ENCODE data around the gene RNF144A.

Gene RNF144A

GRCh38 chr2:7053650-7054265, 136.5 kb downstream of the RNF144A start:
- no peak for DNase-seq

DNA sequence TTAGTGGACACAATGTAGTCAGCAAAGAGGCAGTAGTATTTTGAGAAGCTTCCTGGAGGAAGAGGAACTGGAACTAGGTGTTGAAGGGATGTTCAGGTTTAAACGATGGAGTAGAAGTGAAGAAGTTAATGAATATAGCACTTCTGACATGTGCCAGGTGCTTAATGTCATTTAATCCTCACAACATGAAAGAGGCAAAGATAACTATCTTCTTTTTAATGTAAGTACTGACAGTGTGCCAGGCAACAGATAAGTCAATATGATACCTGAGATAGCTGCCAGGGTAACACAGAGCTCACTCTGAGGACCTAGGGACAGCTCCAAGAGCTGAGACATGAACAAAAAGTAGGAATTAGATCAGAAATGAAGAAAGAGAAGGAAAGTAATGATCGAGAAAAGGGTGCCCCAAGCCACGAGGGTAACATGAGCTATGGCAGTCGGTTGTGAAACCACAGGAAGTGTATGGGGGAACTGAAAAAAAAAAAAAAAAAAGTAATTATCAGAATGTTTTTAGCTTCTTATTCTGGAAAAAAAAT, 140.7 kb downstream of the RNF144A start:
- DNase-seq = no peak

GRCh38 chr2:7060156-7060555, 142.9 kb downstream of the RNF144A start:
- no peak for DNase-seq

DNA sequence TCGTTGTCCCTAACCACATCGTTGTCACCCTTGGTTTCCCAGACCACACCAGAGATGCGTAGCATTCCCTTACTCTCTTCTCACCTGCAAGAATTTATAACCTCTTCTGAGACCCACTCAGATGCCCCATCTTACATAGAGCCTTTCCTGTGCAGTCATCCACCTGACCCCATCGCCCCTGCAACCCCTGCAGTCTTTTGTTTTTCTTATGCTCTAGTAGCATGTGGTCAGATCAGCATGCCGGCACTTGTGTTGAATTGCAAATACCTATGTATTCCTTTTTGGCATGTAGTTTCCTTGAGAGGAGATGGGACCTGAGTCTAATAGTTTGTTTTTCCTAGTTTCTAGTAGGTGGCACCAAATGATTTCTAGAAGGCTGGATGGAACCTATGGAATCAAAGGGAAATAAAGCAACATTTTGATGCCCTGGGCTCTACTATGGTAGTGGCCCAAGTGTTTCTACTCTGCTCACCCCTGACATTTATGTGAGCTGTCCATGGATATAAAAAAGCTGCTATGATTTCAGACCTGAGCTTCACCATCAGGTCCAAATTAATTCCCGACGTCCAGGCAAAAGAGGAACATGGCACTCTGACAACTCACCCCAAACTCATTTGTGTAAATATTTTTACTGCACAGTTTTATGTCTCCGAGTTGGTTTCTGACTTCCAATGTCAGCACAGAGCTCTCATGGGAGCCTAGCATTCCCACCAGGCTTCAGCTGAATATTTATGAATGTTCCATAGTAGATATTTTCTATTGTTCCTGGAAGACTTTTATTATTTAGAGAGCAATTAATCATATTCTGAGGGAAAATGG, 143.6 kb downstream of the RNF144A start:
- DNase-seq = no peak

GRCh38 chr2:7061450-7061789, 144.2 kb downstream of the RNF144A start:
- no peak for DNase-seq

GRCh38 chr2:7061921-7062320, 144.7 kb downstream of the RNF144A start:
- no peak for DNase-seq

GRCh38 chr2:7063789-7064188, 146.6 kb downstream of the RNF144A start:
- no peak for DNase-seq

- DNase-seq = no peak
Observed at GRCh38 chr2:7068457-7068856, 151.2 kb downstream of the RNF144A start.

GRCh38 chr2:7070483-7070882, 153.3 kb downstream of the RNF144A start:
- no peak for DNase-seq

- DNase-seq = no peak
Observed at GRCh38 chr2:7071154-7071553, 153.9 kb downstream of the RNF144A start.

- peak; percentile 45 for DNase-seq
Observed at GRCh38 chr2:7071916-7072556, 154.8 kb downstream of the RNF144A start.

GRCh38 chr2:7073901-7074300, 156.7 kb downstream of the RNF144A start:
- no peak for DNase-seq

DNA sequence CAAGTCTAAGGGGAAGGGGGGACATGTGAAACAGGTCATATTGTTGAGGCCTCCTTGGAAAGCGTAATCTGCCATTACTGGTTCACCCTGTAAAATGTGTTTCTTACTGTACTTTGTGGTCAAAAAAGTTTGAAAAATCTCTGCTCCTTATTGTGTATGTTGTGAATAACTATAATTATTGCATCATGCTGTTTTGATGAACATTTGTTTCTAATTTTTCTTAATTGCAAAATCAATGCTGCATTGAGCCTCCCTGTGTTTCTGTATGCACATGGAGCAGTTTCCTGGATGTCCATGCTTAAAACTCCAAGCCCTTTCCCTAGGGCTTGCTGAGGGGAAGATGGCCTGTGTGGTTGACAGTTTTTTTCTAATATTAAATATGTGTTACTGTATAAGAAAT, 158.6 kb downstream of the RNF144A start:
- no peak for DNase-seq

DNA sequence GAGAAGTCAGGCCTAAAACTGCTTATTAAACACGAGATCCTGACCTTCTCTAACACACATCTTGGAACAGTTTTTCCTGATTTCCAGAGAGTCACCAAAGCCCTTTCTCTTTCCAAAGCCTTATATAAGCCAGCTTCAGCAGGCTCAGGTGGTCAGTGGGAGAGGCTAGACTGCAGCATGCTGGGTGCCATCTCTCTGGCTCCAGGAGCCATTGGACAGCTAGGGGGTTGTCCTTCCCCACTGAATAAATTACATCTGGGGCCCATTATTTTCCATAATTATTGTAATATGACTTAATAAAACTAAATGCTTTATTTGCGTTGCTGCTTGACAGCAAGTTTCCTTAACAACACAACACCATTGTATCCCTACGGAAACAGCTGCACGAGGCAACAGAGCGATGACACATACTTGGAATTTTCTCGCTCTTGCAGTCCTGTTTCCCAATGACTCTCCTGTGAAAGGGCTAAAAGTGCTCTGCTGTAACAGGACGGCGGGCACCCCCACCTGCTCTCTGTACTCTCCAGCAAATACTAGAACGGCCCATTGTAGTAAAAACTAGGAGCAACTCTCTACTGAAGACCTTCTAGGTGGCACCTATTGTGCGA, 160.6 kb downstream of the RNF144A start:
- DNase-seq = no peak

DNA sequence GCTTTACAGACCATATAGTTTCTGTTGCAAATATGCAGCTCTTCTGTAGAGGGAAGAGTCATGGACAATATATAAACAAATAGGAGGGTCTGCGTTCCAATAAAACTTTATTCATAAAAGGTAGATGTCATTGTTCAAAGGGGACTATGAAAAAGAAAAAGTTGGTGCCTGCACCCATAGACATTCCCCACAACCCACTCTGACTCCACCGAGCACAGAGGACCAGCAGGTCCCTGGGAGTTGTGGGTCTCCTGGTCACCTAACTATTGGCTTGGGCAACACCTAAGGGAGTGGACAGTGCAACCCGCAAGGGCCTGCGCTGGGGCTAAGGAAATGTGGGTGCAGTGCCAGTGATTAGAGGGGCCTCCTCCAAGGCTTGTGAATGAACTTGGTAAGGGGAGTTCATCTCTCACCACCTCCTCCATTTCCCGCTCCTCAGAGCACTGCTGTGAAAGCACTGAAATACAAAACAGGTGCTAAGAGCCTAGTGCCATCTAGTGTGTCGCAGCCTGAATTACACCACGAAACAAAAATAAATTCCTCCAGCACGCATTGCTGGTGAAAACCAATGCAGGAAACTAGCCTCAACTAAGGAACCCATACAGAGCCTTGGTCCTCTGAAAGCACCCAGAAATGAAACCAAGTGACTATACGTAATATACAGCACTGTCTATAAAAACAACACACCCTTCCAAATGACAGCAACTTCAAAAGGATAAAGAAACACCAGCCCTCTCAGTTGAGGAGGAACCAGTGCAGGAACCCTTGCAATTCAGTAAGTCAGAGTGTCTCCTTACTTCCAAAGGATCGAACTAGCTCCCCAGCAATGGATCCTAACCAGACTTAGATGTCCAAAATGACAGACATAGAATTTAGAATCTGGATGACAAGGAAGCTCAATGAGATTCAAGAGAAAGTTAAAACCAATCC, 166.6 kb downstream of the RNF144A start:
- DNase-seq = no peak

- no peak for DNase-seq
Observed at GRCh38 chr2:7084601-7085000, 167.4 kb downstream of the RNF144A start.

GRCh38 chr2:7089284-7089683, 172.1 kb downstream of the RNF144A start:
- no peak for DNase-seq

DNA sequence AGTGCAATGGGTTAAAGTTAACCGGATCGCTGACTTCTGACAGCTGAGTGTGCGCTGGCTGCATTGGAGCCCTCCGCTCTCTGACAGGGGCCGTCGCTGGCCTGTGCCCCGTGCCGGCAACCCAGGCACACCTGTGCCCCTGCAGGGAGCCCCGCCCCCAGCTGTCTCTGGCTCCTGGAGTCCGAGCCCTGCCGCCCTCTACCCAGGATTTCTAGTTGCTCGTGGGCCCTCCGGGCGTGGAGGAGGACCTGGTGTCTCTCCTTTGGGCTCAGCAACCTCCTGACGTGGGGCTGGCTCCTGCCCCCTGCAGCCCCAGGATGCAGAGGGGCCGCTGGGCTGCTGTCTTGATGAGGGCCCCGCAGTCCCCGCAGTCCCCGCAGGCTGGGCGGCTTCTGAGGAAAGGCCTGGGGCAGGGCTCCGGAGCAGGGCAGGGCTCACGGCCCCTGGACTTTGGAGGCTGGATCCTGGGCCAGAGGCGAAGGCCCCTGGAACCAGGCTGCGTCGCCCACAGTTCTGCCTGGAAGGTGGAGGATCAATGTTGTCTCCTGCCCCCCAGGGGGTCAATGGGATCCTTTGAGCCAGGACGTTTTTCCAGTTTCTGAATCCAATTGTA, 172.8 kb downstream of the RNF144A start:
- no peak for DNase-seq

DNA sequence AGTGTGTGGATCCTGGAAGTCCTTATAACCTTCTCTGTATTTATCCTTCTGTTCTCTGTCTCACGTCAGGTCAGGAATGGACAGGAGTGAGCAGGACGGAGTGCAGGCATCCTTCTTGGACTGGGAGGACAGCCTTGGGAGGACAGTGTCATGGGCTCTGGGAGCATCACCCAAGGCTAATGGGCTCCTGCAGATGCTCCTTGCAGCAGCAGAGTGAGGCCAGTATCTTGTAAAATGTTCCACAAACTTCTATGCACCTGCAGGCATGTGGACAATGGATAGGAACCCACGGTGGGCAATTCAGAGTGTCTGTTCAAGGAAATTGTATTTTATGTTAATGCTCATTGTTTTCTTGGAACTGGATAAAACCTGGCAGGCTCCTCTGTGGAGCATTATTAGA, 176.2 kb downstream of the RNF144A start:
- DNase-seq = no peak
